ENCODE results near the gene ARPC2.
A peak's percentile ranks its signal among the peaks of the same experiment; 100 is the strongest.

ARPC2 gene

DNA sequence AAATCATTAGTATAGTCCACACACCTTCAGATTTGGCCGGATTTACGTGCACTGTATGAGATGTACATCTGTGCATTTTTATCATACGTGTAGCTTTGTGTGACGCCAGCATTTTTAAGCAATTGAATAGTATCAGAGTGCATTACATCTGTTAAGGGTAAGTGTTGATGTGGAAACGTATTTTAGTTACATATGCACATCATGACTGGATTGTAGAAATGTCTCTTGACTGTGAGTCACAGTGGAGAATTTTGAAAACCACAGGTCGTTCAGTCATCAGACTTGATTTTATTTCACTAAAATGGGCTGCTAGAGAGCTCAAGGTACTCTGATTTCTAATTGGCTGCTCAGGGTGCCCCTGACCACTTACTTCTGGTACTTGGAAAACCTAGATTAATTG is 38.5 kb downstream of the ARPC2 start:
- DNase-seq, result peak; percentile 67 to 83

DNA sequence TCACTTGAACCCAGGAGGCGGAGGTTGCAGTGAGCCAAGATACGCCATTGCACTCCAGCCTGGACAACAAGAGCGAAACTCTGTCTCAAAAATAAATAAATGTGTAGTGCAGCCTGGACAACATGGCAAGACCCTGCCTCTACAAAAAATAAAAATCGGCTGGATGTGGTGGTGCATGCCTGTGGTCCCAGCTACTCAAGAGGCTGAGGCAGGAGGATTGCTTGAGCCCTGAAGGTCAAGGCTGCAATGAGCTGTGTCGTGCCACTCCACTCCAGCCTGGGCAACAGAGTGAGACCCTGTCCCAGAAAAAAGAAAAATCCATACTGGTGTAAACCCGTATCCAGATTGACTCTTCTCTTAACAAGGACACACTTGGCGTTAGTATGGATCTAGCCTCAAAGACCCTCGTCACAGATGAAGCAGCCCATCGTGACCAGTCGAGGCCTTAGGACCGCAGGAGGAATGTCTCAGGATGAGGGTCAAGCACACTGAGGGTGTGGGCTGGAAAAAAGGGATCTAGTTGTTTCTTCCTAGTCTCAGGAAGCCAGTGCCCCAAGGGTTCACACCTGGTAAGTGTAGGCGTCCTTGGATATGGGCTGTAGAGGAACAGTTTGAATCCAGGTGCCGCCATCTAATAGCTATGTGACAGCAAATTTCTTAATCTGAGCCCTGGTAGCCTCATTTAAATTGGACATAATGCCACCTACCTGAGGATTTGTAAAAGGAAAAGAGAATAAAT is 39.8 kb downstream of the ARPC2 start:
- DNase-seq, result no peak

DNA sequence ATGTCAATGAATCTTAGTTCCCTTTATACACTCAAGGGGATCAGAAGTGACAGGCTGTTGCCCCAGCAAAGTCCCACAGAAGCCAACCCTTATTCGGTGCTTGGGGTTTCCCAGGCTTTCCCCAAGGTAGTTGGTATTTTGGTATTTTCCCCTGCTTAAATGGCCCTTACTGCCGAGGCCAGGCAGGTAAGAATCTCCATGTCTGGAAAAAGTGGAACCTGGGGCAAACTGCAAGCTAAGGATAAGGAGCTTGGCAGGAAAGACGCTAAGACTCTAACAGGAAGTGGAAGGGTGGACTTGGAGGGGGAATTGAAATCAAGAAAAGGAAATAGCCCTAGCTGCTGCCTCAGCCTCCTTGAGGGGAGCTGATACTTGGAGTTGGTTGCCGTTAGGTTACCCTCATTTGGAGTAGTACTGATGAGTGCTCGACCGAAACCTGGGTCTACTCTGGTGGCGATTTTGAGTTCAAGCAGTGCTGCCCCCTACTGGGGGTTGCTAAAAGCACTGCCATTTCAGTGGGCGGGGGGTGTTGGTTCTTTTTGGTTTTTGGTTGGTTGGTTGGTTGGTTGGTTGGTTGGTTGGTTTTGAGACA is 40.5 kb downstream of the ARPC2 start:
- peak; percentile 80 to 86 for DNase-seq

DNA sequence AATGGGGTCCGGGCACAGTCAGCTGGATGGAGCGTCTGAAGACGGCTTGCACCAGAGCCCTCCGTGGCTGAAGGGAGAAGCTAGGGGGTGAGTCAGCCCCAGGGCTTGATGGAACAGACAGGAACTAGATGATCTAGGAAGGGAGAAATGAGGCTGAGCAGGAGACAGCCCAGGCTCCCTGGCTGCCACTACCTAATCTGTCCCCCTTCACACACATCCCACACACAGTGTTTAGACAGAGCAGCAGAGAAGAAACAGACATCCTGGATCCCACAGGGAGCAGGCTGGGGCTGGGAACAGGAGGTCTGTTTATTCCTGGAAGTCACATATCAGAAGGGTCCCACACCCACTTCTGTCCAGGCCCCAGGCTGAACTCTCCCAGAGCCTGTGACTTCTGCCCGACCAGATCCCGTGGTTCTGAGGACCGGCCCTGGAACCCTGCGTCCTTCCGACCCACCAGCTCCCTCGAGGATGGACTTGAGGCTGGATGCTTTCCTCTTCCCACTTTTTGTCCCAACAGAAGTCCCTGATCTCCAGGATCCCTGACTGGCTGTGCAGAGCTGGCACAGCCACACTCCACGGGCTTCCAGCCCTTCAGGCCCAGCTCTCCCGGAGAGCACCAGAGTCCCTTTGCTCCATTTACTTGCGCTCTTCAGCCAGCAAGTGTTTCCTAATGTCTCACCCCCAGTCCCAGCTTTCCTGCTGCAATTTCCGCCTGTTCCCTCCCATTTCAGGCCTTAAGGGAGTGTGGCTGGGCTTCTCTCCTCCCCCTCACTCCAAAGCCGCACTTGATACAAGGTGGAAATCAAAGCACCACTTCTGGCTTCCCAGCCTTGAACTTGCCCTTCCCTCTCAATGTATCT is 42.3 kb downstream of the ARPC2 start:
- peak; percentile 70 for DNase-seq

DNA sequence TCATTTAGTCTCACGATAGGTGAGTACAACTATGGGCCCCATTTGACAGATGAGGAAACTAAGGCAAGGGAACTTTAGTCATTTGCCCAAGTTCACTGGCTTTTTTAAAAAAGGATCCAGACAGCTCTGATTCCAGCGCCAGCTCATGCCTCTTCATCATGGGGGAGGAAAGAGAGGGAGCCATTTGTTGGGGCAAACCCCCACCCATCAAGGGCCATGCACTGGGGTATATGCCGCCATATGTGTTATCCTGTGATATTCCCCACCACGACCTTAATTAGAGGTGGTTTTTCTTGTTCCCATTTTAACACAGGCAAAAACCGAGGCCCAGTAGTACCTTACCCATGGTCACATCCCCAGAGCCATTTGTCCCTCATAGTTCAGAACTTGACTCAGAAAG is 43.2 kb downstream of the ARPC2 start:
- no peak for DNase-seq

DNA sequence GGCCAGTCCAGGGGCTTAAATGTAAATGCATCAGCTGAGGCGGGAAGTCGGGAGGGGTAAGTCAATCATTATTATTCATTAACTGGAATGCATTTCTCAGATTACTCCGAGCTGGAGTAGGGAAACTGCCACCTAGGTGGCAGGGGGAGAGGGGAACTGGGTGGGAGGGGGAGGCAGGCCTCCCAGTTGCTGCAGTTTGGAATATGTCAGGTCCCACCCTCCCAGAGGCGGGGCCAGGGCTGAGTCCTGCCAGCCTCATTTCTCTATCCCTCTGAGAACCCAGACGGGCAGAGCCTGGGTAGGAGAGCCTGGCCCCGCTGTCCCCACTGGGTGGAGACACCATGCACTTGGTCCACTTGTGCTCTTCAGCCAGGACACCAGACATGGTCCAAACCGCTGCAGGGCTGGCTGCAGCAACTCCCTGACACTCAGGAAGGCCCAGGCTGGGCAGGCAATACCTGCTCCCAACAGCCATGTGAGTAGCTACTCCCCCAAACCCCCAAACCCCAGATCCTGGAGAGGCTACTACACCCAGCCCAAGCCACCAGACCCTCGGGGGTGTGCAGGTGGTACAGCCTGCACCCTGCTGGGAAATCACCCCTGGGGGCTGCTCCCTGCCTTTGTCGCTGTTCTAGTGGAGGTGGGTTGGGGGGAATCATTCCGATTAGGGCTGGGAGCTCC is 43.9 kb downstream of the ARPC2 start, which contains the start of gene GPBAR1:
Gene GPBAR1 (plus strand): TSS at position 274 of the 681 bp plus-strand sequence. CDS start 1,710 bp downstream, outside the sequence.
- no peak for DNase-seq

DNA sequence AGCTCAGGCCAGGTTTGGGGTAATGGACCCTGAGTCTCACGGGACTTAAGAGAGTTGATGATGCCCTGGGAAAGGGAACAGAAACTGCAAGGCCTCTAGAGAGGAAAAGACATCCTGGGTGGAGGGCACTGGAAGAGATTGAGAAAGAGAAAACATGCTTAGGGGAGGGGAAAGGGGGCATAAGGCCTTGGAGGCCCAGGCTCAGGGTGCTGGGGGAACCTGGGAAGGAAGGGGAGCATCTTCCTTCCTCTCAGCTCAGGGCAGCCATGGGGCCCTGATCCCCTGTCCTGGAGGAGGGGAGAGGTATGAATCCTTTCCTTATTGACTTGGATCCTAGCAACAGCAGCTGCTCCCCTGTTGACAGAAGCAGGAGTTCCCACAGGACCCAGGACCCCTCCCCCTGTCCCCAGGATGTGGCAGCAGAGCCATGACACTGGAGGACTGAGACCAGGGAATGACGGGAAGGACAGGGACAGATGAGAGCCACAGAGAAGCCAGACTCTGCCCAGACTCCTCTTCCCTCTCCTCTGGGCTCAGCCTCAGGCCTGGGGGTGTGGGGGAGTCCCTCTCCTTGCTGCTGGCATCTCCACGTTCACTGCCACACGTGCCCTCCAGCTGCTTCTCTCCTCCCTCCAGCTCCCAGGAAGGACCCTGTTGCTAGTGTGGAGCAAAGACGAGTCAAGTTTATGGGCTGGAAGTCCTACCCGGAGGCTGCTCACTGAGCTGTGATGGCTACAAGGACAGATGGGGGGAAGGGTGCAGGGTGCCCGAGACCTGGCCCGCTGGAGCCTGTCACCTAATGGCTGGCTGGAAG is 44.6 kb downstream of the ARPC2 start:
- peak in 1 of 2 donors; percentile 33 for DNase-seq

DNA sequence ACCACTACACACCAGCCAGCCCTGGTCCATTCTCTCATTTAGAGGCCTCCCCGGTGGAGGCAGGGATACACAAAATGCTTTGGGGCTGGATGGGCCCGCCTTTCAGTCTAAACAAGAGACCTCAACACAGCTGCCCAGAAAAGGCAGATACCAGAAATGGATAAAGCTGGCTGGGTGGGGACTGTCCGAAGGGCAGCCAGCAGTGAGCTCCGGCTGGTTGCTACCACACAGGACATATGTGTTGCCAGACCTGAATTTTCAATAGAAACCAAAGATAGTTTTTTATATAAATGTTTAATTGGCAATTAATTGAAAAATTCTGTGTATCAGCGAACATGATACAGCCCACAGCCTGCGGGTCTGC is 45.2 kb downstream of the ARPC2 start:
- no peak for DNase-seq

DNA sequence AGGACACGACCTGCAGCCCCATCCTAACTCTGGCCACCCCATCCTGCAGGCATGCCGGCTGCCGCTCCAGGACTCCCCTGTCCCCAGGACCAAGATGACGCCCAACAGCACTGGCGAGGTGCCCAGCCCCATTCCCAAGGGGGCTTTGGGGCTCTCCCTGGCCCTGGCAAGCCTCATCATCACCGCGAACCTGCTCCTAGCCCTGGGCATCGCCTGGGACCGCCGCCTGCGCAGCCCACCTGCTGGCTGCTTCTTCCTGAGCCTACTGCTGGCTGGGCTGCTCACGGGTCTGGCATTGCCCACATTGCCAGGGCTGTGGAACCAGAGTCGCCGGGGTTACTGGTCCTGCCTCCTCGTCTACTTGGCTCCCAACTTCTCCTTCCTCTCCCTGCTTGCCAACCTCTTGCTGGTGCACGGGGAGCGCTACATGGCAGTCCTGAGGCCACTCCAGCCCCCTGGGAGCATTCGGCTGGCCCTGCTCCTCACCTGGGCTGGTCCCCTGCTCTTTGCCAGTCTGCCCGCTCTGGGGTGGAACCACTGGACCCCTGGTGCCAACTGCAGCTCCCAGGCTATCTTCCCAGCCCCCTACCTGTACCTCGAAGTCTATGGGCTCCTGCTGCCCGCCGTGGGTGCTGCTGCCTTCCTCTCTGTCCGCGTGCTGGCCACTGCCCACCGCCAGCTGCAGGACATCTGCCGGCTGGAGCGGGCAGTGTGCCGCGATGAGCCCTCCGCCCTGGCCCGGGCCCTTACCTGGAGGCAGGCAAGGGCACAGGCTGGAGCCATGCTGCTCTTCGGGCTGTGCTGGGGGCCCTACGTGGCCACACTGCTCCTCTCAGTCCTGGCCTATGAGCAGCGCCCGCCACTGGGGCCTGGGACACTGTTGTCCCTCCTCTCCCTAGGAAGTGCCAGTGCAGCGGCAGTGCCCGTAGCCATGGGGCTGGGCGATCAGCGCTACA is 45.9 kb downstream of the ARPC2 start:
- no peak for DNase-seq

DNA sequence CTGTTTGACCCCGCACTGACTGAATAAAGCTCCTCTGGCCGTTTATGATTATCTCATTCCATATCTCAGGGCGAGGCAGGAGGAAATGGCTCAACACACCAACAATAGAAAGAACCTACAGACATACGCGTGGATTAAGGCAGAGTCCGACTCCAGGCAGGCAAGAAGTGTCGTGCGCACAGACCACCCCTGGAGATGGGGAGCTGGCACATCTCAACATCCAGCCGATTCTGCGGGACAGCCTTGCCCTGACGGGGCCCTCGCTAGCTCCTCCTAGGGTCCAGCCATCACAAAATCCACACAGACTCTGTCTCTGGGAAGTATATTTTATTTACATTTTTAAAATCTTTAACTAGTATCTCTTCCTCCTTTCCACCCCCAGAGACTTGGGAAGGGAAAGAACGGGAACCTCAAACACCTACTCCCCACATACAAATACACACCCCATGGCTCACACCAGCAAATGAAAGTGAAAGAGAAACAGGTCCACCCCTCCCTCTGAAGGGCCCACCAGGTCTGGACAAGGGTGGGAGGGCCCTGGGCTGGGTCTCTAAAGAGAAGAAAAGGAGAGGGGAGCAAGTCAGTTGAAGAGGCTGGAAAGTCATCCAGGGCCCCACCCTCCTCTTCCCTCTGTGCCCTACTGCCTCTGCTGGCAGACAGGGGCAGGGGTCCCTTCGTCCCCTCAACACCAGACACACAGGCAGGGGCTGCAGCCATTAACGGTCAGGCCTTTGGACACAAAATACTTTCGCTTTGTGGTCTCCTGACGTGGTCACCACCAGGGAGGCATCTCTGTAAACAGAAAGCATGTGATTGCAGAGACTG is 47.0 kb downstream of the ARPC2 start:
- DNase-seq, result peak; percentile 60 to 79

DNA sequence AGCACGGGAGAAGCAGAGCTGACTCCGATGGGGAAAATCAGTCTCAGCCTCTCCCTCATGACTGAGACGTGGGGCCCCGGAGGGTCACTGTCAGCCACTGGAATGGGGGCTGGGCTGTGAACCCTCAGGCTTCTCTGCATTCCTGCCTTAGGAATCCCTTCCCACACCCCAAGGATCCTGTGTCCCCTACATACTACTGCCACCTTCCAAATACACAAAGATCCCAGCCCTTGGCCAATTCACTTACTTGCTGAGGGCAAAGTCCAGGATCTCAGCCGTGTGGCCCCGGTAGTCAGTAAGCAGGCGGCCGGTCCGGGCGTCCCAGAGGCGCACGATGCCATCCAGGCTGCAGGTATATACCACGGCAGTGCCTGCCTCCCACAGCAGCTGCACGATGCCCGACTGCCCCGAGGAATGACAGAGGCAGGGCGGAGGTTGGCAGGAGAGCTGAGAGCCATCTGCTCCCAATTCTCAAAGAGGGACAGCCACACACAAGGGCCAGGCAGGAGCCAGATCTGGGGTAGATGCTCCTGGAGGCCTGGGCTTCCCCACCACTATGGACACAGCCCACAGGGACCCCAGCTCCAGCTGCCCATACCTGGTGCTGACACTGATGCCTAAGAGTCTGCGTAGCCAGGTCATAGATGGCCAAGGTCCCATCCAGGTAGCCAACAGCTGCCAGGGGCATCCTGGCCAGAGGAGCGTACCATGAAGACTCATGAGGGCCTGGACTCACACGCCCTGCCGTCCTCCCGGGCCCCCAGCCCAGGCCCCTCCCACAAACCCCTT is 48.0 kb downstream of the ARPC2 start:
- no peak for DNase-seq

DNA sequence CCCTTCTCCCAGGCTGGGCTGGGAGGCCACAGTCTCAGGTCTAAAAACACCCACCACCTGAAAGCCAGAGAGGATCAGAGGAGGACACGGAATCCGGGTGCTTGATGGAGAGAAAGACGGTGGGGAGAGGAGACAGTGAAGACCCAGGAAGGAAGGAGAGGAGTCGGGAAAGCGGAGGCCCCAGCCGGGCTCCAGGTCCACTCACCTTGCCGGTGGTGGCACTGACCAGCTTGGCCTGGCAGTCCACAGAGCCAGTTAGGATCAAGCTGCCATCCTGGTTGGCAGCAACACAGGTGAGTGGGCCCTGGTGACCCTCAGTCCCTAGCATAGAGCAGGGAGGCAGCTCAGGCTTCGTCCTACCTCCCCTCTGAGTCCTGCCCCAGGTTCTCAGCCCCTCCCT is 48.6 kb downstream of the ARPC2 start:
- no peak for DNase-seq

DNA sequence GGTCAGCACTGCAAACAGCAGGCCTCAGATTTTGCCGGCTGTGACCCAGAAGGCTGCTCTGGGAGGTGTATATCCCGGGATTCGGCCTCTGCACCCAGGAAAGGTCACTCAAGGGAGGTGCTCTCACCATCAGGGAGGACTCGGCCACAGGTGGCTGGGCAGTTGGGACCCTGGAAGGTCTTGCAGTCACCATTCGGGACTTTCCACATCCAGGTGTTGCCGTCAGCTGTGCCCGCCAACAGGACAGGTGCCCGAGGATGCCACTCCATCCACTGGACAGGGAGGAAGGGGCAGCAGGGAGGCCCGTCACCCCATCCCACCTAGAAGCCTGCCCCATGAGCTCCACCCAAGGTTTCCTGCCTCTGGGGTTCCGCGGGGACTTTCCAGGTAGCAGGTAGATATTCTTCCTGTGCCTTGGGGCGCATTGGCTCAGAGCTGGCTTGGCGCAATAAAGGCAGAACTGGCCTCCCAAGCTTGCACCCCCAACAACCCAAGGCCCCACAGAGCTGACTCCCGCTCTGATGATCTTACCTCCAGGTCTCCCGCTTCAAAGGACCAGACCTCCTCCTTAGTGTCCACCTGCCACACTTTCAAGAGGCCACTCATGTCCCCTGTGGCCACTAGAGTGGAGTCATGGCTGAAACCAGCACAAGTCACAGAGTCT is 49.5 kb downstream of the ARPC2 start:
- DNase-seq, result no peak

DNA sequence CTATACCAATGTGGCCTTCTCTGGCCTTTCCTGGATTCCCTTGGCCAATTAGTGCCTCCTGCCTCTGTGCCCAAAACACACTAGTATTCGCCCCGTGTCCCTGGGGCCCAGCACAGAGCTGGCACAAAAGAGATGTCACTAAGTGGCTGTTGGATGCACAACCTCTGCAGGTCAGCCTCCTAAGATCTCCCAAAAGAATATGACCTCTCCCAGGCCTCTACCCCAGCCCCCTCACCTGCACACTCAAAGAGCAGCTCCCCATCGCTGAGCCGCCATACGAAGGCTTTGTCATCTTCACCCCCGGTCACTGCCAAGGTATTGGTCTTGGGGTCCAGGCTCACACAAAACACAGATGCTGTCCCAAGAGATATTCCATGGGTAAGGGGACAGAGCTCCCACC is 50.3 kb downstream of the ARPC2 start:
- DNase-seq, result no peak

DNA sequence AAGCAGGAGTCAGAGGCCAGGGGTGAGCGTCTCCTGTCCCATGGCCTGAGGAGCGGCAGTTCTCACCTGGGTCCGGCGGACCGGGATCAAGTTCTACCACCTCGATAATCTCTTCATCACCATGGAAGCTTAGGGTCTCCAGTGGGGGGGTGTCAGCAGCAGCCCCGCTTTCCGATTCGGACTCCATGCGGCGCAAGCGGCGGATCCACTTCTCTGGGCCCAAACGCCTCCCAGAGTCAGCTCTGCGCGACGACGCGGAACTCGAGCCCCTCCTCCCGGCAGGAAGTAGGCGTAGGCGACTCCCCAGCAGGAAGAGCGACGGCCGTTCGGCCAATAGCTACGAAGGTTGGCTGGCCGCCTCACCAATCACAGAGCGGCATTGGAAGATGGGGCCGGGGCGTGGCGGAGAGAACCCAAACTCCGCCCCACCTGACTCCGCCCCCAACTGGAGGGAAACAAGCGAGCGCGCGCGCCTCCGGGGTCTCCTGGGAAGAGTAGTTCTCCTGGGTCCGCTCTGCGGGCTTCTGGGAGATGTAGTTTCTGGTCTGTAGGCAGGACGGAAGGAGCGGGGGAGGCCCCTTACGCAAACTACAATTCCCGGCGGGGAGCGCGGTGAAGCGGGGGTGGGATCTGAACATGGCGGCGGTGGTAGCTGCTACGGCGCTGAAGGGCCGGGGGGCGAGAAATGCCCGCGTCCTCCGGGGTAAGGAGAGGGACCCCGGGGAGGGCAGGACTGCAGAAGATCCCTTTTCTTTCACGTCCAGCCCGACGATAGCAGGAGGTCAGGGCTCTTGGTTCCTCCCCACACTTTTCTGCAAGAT is 53.1 kb downstream of the ARPC2 start, which contains the start of the genes AAMP and PNKD:
Gene AAMP (minus strand): TSS at position 238 of the 821 bp plus-strand sequence. CDS start 51 bp downstream, at position 187.
Gene PNKD (plus strand): TSS at position 620 of the 821 bp plus-strand sequence. CDS start 17 bp downstream, at position 637.
- peak; percentile 100 for DNase-seq

DNA sequence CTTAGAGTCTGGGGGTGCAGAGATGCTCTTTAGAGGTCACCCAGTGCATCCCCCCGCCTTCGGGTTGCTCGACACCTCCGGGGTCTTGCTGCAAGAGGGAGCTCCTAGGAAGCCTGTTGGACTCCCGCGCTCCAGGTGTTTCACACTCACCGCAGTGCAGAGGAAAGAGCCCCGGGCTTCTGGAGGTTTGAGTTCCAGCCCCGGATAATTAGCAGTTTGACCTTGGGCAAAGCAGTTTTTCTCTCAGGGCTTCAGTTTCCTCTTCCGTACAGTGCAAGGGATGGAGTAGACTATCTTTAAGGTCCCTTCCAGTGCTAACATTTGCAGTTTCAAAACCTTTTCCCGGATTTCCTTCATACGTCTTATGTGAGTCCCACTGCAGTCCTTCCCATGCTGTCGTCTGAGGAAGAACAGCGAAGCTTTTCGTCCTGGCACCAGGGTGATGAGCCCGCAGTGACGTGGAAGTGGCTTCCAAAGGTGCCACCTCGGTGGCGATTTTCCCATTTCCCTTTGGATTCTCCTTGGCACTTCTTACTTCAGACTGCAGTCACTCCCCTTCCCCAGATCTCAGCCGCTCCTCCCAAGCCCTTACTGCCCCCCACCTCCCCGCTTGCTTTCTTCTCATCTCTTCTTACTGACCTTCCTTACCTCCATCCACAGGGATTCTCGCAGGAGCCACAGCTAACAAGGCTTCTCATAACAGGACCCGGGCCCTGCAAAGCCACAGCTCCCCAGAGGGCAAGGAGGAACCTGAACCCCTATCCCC is 53.9 kb downstream of the ARPC2 start:
- DNase-seq, result no peak

DNA sequence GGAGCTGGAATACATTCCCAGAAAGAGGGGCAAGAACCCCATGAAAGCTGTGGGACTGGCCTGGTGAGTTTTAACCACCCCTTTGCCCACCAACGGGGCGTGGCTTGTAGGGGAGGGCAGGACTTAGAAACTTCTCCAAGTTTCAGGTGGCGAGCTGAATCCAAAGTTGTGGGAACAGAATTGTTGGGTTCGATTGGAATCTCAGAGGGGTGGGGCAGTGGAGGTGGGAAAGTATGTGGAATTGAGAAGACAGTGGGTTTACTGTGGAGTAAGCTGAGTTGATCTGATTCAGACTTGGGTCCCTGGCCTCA is 54.5 kb downstream of the ARPC2 start:
- no peak for DNase-seq
